ENCODE results near the gene FBXW11.
"Not testable (repeated sequence)": the region's sequence is repeated elsewhere in the genome, so short reads cannot be mapped to it uniquely, and the experiment has no call there.

Gene FBXW11

DNA sequence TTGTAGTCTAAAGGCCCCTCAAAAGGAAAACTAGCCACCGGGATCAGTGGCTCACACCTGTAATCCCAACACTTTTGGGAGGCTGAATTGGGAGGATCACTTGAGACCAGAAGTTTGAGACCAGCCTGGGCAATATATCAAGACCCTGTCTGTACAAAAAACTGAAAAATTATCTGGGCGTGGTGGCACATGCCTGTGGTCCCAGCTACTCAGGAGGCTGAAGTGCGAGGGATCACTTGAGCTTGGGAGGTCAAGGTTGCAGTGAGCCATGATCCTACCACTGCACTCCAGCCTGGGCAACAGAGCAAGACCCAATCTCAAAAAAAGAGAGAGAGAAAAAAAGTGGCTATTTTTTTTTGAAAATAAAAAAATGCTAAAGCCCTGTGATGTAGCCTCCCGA, 55.2 kb downstream of the FBXW11 start:
- TF ChIP-seq, protein P1, sequence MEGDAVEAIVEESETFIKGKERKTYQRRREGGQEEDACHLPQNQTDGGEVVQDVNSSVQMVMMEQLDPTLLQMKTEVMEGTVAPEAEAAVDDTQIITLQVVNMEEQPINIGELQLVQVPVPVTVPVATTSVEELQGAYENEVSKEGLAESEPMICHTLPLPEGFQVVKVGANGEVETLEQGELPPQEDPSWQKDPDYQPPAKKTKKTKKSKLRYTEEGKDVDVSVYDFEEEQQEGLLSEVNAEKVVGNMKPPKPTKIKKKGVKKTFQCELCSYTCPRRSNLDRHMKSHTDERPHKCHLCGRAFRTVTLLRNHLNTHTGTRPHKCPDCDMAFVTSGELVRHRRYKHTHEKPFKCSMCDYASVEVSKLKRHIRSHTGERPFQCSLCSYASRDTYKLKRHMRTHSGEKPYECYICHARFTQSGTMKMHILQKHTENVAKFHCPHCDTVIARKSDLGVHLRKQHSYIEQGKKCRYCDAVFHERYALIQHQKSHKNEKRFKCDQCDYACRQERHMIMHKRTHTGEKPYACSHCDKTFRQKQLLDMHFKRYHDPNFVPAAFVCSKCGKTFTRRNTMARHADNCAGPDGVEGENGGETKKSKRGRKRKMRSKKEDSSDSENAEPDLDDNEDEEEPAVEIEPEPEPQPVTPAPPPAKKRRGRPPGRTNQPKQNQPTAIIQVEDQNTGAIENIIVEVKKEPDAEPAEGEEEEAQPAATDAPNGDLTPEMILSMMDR (conservative IDR thresholded peaks at IDR 0.05; ENCODE audit: low read depth, low read length): no peak
- Histone ChIP-seq H2AFZ (ENCODE audit: low read depth) (no peak overlapping the region), H3K4me2 (no peak overlapping the region), H3K79me2 (ENCODE audit: insufficient read depth, low read depth) (peaks cover 3% of the 10 kb centered on the region; the same call in 1 of the 2 replicates), H3K4me3 (IDR thresholded peaks at IDR 0.05; ENCODE audit: insufficient read depth, low read depth, low read length) (no peak overlapping the region), H3K27me3 (ENCODE audit: insufficient read depth, low read depth) (no peaks in the 10 kb centered on the region), H3K9ac (no peak overlapping the region), H3K4me1 (ENCODE audit: low read depth, poor library complexity, severe bottlenecking) (peaks cover 13% of the 10 kb centered on the region), H3K36me3 (ENCODE audit: insufficient read depth) (no peaks in the 10 kb centered on the region), H3K27ac (no peak overlapping the region), H4K20me1 (ENCODE audit: insufficient read depth) (no peaks in the 10 kb centered on the region)

DNA sequence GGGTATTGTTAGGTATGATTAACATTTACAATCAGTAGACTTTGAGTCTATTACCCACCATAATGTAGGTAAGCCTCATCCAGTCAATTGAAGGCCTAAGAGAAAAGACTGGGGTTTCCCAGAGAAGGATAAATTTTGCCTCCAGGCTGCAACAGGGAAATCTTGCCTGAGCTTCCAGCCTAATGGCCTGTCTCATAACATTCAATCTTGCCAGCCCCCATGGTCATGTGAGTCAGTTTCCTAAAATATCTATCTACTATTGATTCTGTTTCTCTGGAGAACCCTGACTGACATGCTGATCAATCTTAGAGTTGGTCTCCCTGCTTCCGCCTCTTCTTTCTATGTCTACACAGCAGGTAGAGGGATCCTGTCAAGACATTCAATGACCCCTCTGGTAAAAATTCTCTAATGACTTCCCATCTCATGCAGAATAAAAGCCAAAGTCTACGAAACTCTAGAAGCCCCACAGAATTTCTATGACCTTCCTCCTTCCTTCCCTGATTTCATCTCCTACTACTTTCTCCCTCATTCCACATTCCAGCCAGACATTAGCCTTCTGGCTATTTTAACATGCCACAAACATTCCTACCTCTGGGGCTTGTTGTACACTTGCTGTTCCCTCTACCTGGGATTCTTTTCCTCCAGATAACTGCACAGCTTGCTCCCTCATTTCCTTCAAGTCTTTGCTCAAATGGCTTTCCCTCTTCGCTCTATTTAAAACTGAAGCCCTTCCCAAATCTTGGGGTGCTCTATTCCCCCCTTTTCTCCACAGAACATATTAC, 60.2 kb downstream of the FBXW11 start:
- H3K9ac ChIP-seq: no peak overlapping the region
- H4K20me1 ChIP-seq (ENCODE audit: insufficient read depth): no peaks in the 10 kb centered on the region
- no peaks in the 10 kb centered on the region; the same call in 1 of the 2 replicates for H3K79me2 ChIP-seq (ENCODE audit: insufficient read depth, low read depth)
- TF ChIP-seq, protein P1 (conservative IDR thresholded peaks at IDR 0.05; ENCODE audit: low read depth, low read length): no peak
- no peaks in the 10 kb centered on the region for H3K27me3 ChIP-seq (ENCODE audit: insufficient read depth, low read depth)
- no peaks in the 10 kb centered on the region for H3K36me3 ChIP-seq (ENCODE audit: insufficient read depth)
- no peaks in the 10 kb centered on the region for H3K4me1 ChIP-seq (ENCODE audit: low read depth, poor library complexity, severe bottlenecking)
- no peak overlapping the region for H3K4me3 ChIP-seq (IDR thresholded peaks at IDR 0.05; ENCODE audit: insufficient read depth, low read depth, low read length)
- H2AFZ ChIP-seq (ENCODE audit: low read depth): no peak overlapping the region
- H3K4me2 ChIP-seq: no peak overlapping the region
- H3K27ac ChIP-seq: no peak overlapping the region

DNA sequence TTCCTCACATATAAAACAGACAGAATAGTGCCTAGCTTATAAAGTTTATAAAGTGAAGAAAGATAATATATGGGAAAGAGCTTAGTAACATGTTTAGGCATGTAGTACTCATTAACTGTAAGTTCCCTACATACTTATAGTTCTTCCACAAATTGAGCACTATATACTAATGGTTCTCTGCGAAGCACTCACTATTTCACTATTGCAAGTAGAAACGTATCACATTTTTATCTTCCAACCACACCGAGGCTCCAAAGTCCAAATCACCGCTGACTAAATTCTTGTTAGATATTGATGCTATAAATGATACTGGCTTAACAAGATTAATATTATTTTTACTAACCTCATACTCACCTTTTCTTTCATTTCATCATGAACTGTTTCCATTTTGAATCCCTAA, 61.0 kb downstream of the FBXW11 start:
- Histone ChIP-seq H3K36me3 (ENCODE audit: insufficient read depth) (no peaks in the 10 kb centered on the region), H3K27me3 (ENCODE audit: insufficient read depth, low read depth) (no peaks in the 10 kb centered on the region), H3K27ac (no peak overlapping the region), H3K79me2 (ENCODE audit: insufficient read depth, low read depth) (no peaks in the 10 kb centered on the region; the same call in 1 of the 2 replicates), H2AFZ (ENCODE audit: low read depth) (no peak overlapping the region), H4K20me1 (ENCODE audit: insufficient read depth) (no peaks in the 10 kb centered on the region), H3K4me2 (no peak overlapping the region), H3K9ac (no peak overlapping the region), H3K4me3 (IDR thresholded peaks at IDR 0.05; ENCODE audit: insufficient read depth, low read depth, low read length) (no peak overlapping the region), H3K4me1 (ENCODE audit: low read depth, poor library complexity, severe bottlenecking) (no peaks in the 10 kb centered on the region)
- TF ChIP-seq, protein P1 (conservative IDR thresholded peaks at IDR 0.05; ENCODE audit: low read depth, low read length): no peak

DNA sequence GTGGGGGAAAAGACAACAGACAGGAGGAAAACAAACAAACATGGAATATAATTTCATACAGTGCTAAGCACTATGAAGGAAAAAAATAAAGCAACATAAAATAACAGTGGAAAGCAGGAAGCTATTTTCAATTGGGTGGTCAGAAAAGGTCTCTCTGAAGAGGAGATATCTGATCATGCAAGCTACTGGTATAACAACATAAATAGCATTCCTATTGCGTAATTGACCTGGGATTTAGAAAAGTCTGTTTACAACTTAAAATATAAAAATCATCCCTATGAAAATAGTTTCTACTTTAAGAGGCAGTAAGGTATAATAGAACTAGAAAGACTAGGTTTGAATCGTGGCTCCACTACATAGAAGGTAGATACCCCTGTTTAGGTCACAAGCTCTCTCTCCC, 61.4 kb downstream of the FBXW11 start:
- H2AFZ ChIP-seq (ENCODE audit: low read depth): no peak overlapping the region
- no peak overlapping the region for H3K4me3 ChIP-seq (IDR thresholded peaks at IDR 0.05; ENCODE audit: insufficient read depth, low read depth, low read length)
- TF ChIP-seq, protein P1 (conservative IDR thresholded peaks at IDR 0.05; ENCODE audit: low read depth, low read length): no peak
- H3K27me3 ChIP-seq (ENCODE audit: insufficient read depth, low read depth): no peaks in the 10 kb centered on the region
- no peaks in the 10 kb centered on the region for H3K36me3 ChIP-seq (ENCODE audit: insufficient read depth)
- H4K20me1 ChIP-seq (ENCODE audit: insufficient read depth): no peaks in the 10 kb centered on the region
- H3K27ac ChIP-seq: no peak overlapping the region
- H3K4me1 ChIP-seq (ENCODE audit: low read depth, poor library complexity, severe bottlenecking): no peaks in the 10 kb centered on the region
- no peak overlapping the region for H3K4me2 ChIP-seq
- H3K9ac ChIP-seq: no peak overlapping the region
- H3K79me2 ChIP-seq (ENCODE audit: insufficient read depth, low read depth): no peaks in the 10 kb centered on the region; the same call in 1 of the 2 replicates

DNA sequence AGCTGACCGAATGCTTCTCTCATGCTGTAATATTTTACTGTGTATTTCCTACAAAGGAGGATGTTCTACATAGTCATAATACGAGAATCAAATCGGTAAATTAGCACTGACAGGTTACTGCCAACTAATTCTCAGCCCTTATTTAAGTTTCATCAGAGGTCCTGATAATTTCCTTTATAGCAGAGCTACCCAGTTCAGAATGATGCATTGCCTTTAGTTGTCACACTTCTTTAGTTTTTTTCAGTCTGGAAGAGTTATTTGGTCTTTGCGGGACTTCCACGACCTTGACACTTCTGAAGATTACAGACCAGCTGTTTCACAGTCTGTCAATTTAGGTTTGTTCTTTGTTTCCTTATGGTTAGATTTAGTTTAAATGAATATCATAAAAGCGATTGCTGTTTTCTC, 64.3 kb downstream of the FBXW11 start:
- H3K9ac ChIP-seq; H3K79me2 ChIP-seq (ENCODE audit: insufficient read depth, low read depth); H3K4me1 ChIP-seq (ENCODE audit: low read depth, poor library complexity, severe bottlenecking); H4K20me1 ChIP-seq (ENCODE audit: insufficient read depth); H3K4me3 ChIP-seq (IDR thresholded peaks at IDR 0.05; ENCODE audit: insufficient read depth, low read depth, low read length); H2AFZ ChIP-seq (ENCODE audit: low read depth); H3K4me2 ChIP-seq; H3K27ac ChIP-seq; H3K36me3 ChIP-seq (ENCODE audit: insufficient read depth); H3K27me3 ChIP-seq (ENCODE audit: insufficient read depth, low read depth): not testable (repeated sequence)

DNA sequence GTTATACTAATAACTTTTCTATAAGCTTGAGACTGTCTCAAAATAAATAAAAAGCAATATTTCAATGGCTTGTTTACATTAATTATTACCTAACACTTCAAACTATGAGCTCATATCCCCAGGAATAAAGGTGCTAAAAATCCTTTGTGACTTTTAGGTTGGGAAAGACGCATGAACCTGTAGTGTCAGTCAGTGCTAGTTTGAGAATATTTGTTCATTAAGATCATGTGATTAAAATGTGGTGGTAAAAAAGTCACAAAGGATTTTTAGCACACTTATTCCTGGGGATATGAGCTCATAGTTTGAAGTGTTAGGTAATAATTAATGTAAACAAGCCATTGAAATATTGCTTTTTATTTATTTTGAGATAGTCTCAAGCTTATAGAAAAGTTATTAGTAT, 64.8 kb downstream of the FBXW11 start:
- not testable (repeated sequence) for H3K27ac ChIP-seq; H3K79me2 ChIP-seq (ENCODE audit: insufficient read depth, low read depth); H3K4me2 ChIP-seq; H3K27me3 ChIP-seq (ENCODE audit: insufficient read depth, low read depth); H3K4me1 ChIP-seq (ENCODE audit: low read depth, poor library complexity, severe bottlenecking); H3K9ac ChIP-seq; H3K4me3 ChIP-seq (IDR thresholded peaks at IDR 0.05; ENCODE audit: insufficient read depth, low read depth, low read length); H3K36me3 ChIP-seq (ENCODE audit: insufficient read depth); H4K20me1 ChIP-seq (ENCODE audit: insufficient read depth); H2AFZ ChIP-seq (ENCODE audit: low read depth)

DNA sequence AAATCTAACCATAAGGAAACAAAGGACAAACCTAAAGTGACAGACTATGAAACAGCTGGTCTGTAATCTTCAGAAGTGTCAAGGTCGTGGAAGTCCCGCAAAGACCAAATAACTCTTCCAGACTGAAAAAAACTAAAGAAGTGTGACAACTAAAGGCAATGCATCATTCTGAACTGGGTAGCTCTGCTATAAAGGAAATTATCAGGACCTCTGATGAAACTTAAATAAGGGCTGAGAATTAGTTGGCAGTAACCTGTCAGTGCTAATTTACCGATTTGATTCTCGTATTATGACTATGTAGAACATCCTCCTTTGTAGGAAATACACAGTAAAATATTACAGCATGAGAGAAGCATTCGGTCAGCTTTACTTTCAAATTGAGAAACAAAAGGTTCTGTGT, 65.2 kb downstream of the FBXW11 start:
- H3K4me2 ChIP-seq; H4K20me1 ChIP-seq (ENCODE audit: insufficient read depth); H3K36me3 ChIP-seq (ENCODE audit: insufficient read depth); H3K4me1 ChIP-seq (ENCODE audit: low read depth, poor library complexity, severe bottlenecking); H3K27ac ChIP-seq; H3K27me3 ChIP-seq (ENCODE audit: insufficient read depth, low read depth); H3K9ac ChIP-seq; H3K79me2 ChIP-seq (ENCODE audit: insufficient read depth, low read depth); H2AFZ ChIP-seq (ENCODE audit: low read depth); H3K4me3 ChIP-seq (IDR thresholded peaks at IDR 0.05; ENCODE audit: insufficient read depth, low read depth, low read length): not testable (repeated sequence)

All from KMS-11 (cell line).